ENCODE results near the gene CCDC87.

The CCDC87 gene

GRCh38 chr11:66569076-66569475 is 23.8 kb downstream of the CCDC87 start:
- TF ChIP-seq CTCF (IDR thresholded peaks at IDR 0.05; ENCODE audit: poor library complexity, severe bottlenecking): no peak
- Histone ChIP-seq H3K4me3 (ENCODE audit: severe bottlenecking) (no peak overlapping the region), H3K27ac (ENCODE audit: poor library complexity, severe bottlenecking) (no peak overlapping the region), H3K4me1 (ENCODE audit: insufficient read depth, poor library complexity, severe bottlenecking) (no peaks in the 10 kb centered on the region), H3K36me3 (ENCODE audit: low read depth) (no peaks in the 10 kb centered on the region), H3K9me3 (ENCODE audit: severe bottlenecking) (no peaks in the 10 kb centered on the region), H3K27me3 (ENCODE audit: insufficient read depth, poor library complexity, severe bottlenecking) (no peaks in the 10 kb centered on the region)
- no peak for DNase-seq (ENCODE audit: low spot score)
- no peak for ATAC-seq (ENCODE audit: low read depth)

GRCh38 chr11:66568124-66568916 is 24.5 kb downstream of the CCDC87 start, which contains the start of gene CTSF:
Gene CTSF, minus strand, starts transcription at chr11:66568606. Its CDS starts 120 bp downstream, at chr11:66568486.
- Histone ChIP-seq H3K27me3 (ENCODE audit: insufficient read depth, poor library complexity, severe bottlenecking) (no peaks in the 10 kb centered on the region), H3K27ac (ENCODE audit: poor library complexity, severe bottlenecking) (no peak within 1 kb of the TSS), H3K36me3 (ENCODE audit: low read depth) (no peaks in the 10 kb centered on the region), H3K9me3 (ENCODE audit: severe bottlenecking) (no peaks in the 10 kb centered on the region), H3K4me1 (ENCODE audit: insufficient read depth, poor library complexity, severe bottlenecking) (no peaks in the 10 kb centered on the region), H3K4me3 (ENCODE audit: severe bottlenecking) (peak within 1 kb of the TSS; percentile 45)
- TF ChIP-seq CTCF (IDR thresholded peaks at IDR 0.05; ENCODE audit: poor library complexity, severe bottlenecking): no peak
- ATAC-seq (ENCODE audit: low read depth) (peak; percentile 87), DNase-seq (ENCODE audit: low spot score) (peak; percentile 86)

- Histone ChIP-seq H3K27ac (ENCODE audit: poor library complexity, severe bottlenecking) (no peak overlapping the region), H3K4me3 (ENCODE audit: severe bottlenecking) (peak overlapping the region; percentile 45)
These were observed 25.1 kb downstream of the CCDC87 start for GRCh38 chr11:66567787-66568123.

GRCh38 chr11:66566221-66566620 is 26.6 kb downstream of the CCDC87 start:
- Histone ChIP-seq H3K36me3 (ENCODE audit: low read depth) (no peaks in the 10 kb centered on the region), H3K27me3 (ENCODE audit: insufficient read depth, poor library complexity, severe bottlenecking) (no peaks in the 10 kb centered on the region), H3K4me3 (ENCODE audit: severe bottlenecking) (no peak overlapping the region), H3K4me1 (ENCODE audit: insufficient read depth, poor library complexity, severe bottlenecking) (no peaks in the 10 kb centered on the region), H3K9me3 (ENCODE audit: severe bottlenecking) (no peaks in the 10 kb centered on the region), H3K27ac (ENCODE audit: poor library complexity, severe bottlenecking) (no peak overlapping the region)
- ATAC-seq (ENCODE audit: low read depth) (no peak), DNase-seq (ENCODE audit: low spot score) (no peak)
- TF ChIP-seq CTCF (IDR thresholded peaks at IDR 0.05; ENCODE audit: poor library complexity, severe bottlenecking): no peak

More at GRCh38 chr11:66567787-66568123, 25.1 kb downstream of the CCDC87 start:
- DNase-seq (ENCODE audit: low spot score): no peak
- TF ChIP-seq CTCF (IDR thresholded peaks at IDR 0.05; ENCODE audit: poor library complexity, severe bottlenecking): no peak
- no peaks in the 10 kb centered on the region for H3K36me3 ChIP-seq (ENCODE audit: low read depth)
- no peaks in the 10 kb centered on the region for H3K4me1 ChIP-seq (ENCODE audit: insufficient read depth, poor library complexity, severe bottlenecking)
- ATAC-seq (ENCODE audit: low read depth): no peak
- H3K9me3 ChIP-seq (ENCODE audit: severe bottlenecking): no peaks in the 10 kb centered on the region
- no peaks in the 10 kb centered on the region for H3K27me3 ChIP-seq (ENCODE audit: insufficient read depth, poor library complexity, severe bottlenecking)

GRCh38 chr11:66564984-66565383 is 27.9 kb downstream of the CCDC87 start:
- no peaks in the 10 kb centered on the region for H3K9me3 ChIP-seq (ENCODE audit: severe bottlenecking)
- TF ChIP-seq CTCF (IDR thresholded peaks at IDR 0.05; ENCODE audit: poor library complexity, severe bottlenecking): no peak
- no peak overlapping the region for H3K4me3 ChIP-seq (ENCODE audit: severe bottlenecking)
- DNase-seq (ENCODE audit: low spot score) (no peak), ATAC-seq (ENCODE audit: low read depth) (no peak)
- no peaks in the 10 kb centered on the region for H3K27me3 ChIP-seq (ENCODE audit: insufficient read depth, poor library complexity, severe bottlenecking)
- no peak overlapping the region for H3K27ac ChIP-seq (ENCODE audit: poor library complexity, severe bottlenecking)
- no peaks in the 10 kb centered on the region for H3K4me1 ChIP-seq (ENCODE audit: insufficient read depth, poor library complexity, severe bottlenecking)
- no peaks in the 10 kb centered on the region for H3K36me3 ChIP-seq (ENCODE audit: low read depth)

Measured in RWPE2 (cell line).